GM18868 (cell line): ENCODE measurements around the gene ARMC3.
"Not testable (repeated sequence)": the region's sequence is repeated elsewhere in the genome, so short reads cannot be mapped to it uniquely, and the experiment has no call there.

Experiments
- ATAC-seq: cut with Tn5 transposase; IDR thresholded peaks from one replicate; pipeline ENCODE4 v1.9.1; 2021; ENCODE audit warnings: mild to moderate bottlenecking, moderate library complexity; ENCODE audit not compliant: unreplicated experiment

ARMC3 gene

GRCh38 chr10:23040002-23040401 is 112.1 kb downstream of the ARMC3 start:
- no peak for ATAC-seq

GRCh38 chr10:23046027-23046426 is 118.2 kb downstream of the ARMC3 start:
- ATAC-seq: no peak

GRCh38 chr10:23047201-23048050 is 119.6 kb downstream of the ARMC3 start:
- ATAC-seq: no peak

GRCh38 chr10:23048191-23048590 is 120.3 kb downstream of the ARMC3 start:
- ATAC-seq: no peak

GRCh38 chr10:23051278-23051677 is 123.4 kb downstream of the ARMC3 start:
- ATAC-seq: no peak

DNA sequence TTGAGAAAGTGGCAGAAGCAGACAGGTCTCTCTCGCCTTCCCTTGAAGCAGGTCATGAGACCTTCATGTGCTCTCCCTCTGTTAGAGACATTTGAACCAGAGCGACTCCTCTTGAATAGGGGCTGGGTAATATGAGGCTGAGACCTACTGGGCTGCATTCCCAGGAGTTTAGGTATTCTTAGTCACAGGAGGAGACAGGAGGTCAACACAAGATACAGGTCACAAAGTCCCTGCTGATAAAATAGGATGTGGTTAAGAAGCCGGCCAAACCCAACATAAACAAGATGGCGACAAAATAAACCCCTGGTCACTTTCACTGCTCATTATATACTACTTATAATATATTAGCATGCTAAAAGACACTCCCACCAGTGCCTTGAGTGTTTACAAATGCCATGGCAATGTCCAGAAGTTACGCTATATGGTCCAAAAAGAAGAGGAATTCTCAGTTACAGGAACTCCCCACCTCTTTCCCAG is 124.0 kb downstream of the ARMC3 start:
- ATAC-seq: no peak

GRCh38 chr10:23053036-23053435 is 125.2 kb downstream of the ARMC3 start:
- ATAC-seq: no peak

- ATAC-seq: no peak
Measured at GRCh38 chr10:23055424-23056185, 127.8 kb downstream of the ARMC3 start.

GRCh38 chr10:23056186-23056579 is 128.3 kb downstream of the ARMC3 start:
- no peak for ATAC-seq

DNA sequence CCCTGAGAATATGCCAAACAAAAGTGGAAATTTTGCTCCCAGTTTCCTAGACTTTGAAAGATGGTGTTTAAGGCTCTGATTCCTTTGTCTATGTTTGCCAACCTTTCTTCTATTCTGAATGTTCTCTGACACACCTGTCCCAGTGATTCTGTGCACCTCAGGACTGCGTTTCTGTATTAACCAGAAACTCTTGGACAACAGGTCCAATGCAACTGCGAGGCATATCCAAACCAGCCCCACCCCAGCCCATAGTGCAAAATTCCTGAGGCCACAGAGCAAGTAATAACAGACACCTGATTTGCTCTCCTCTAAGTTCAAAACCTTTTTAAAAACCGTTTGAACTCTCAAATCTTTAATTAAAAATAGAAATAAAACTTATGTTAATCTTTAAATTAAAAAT is 130.5 kb downstream of the ARMC3 start:
- ATAC-seq: no peak

- no peak for ATAC-seq
Measured at GRCh38 chr10:23060918-23061317, 133.1 kb downstream of the ARMC3 start.

- ATAC-seq: no peak
Measured at GRCh38 chr10:23063045-23063972, 135.5 kb downstream of the ARMC3 start.

DNA sequence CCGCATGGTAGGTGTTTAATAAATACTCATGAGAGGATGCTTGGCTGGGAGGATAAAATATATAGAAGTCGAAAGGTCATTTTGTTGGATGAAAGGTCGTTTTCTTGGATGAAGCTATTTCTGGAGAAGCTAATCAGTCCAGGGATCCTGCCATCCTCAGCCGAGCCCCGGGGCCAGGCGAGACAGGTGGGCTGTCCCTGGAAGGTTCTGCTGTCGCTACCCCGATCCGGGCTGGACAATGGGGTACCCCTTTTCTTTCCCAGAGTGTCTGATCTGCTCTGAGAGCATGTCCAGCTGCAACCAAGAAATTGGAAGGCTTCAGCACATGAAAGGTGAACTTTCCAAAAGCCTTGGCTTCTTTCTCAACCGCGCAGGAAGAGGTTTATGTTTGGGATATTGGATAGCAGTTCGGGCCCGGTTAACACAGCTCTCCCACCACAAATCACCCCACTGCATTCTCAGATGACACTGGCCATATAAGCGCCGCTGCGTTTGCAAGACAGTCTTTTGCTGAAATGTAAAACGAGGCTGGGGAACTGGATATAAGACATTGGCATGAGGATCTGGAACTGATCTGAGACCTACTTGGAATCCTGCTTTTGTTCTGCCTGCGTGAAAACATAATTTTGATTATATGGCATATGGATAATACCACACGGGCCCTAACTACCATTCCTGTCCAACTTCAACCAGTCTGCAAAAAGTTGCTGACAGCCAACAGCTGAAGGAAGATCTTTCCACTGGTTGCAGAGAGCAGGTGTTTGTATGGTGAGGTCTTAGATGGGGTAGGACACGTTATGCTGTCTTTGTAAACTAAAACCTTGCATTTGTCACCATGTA is 136.3 kb downstream of the ARMC3 start:
- ATAC-seq: no peak

DNA sequence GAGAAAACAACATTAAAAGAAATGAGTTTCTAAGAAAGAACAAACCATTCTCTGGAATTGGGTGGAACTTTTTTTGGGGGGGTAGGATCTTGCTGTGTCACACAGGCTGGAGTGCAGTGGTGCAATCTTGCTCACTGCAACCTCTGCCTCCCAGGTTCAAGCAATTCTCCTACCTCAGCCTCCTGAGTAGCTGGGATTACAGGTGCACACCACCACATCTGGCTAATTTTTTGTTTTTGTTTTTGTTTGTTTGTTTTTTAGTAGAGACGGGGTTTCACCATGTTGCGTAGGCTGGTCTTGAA is 136.9 kb downstream of the ARMC3 start:
- not testable (repeated sequence) for ATAC-seq

- ATAC-seq: no peak
Measured at GRCh38 chr10:23065181-23065948, 137.5 kb downstream of the ARMC3 start.

- ATAC-seq: no peak
Measured at GRCh38 chr10:23067337-23067736, 139.5 kb downstream of the ARMC3 start.

GRCh38 chr10:23067939-23068775 is 140.3 kb downstream of the ARMC3 start:
- ATAC-seq: peak; percentile 60

- ATAC-seq: peak; percentile 50
Measured at GRCh38 chr10:23069019-23069815, 141.4 kb downstream of the ARMC3 start.
